SU-DHL-6 (cell line): ENCODE measurements around the gene ZDHHC7.

ENCODE experiments used
- H2AFZ ChIP-seq: fragments of 200-600 bp; sonication (generic); 2 replicates; pipeline ENCODE4 v1.6.1; 2014; ENCODE audit warnings: low read depth, mild to moderate bottlenecking, moderate library complexity, mixed read lengths, antibody characterized with exemption, low read length; ENCODE audit not compliant: severe bottlenecking
- H3F3A ChIP-seq: fragments of 200-600 bp; shearing (Covaris generic); 2 replicates; pipeline ENCODE4 v1.6.0; 2016; ENCODE audit warnings: antibody characterized with exemption, mild to moderate bottlenecking; ENCODE audit not compliant: insufficient read depth
- H3K27ac ChIP-seq: fragments of 200-600 bp; sonication (generic); 2 replicates; pipeline ENCODE4 v1.5.1; 2016; ENCODE audit warnings: low read depth, mild to moderate bottlenecking, low read length, moderate library complexity, mixed read lengths
- H3K27me3 ChIP-seq: fragments of 200-600 bp; sonication (generic), shearing (Covaris generic); 2 replicates; pipeline ENCODE4 v1.6.0; 2014; ENCODE audit warnings: mild to moderate bottlenecking, low read length
- H3K36me3 ChIP-seq: fragments of 200-600 bp; sonication (generic); 2 replicates; pipeline ENCODE4 v1.6.1; 2014; ENCODE audit warnings: mild to moderate bottlenecking, low read length, mixed read lengths
- H3K4me2 ChIP-seq: fragments of 300-600, 200-600 bp; shearing (Covaris generic), sonication (generic); 2 replicates; pipeline ENCODE4 v1.6.0; 2014; ENCODE audit warnings: low read length, low read depth, mild to moderate bottlenecking; ENCODE audit not compliant: poor library complexity, severe bottlenecking
- H3K4me3 ChIP-seq: fragments of 200-600 bp; sonication (generic); 2 replicates; pipeline ENCODE4 v1.5.1; 2014; ENCODE audit warnings: antibody characterized with exemption, low read length, mild to moderate bottlenecking, mixed read lengths; ENCODE audit not compliant: insufficient read depth, poor library complexity, severe bottlenecking
- H3K79me2 ChIP-seq: fragments of 200-600 bp; sonication (generic); 2 replicates; pipeline ENCODE4 v1.6.1; 2014; ENCODE audit warnings: mild to moderate bottlenecking, low read length, moderate library complexity; ENCODE audit not compliant: insufficient read depth
- H3K9ac ChIP-seq: fragments of 200-600 bp; sonication (generic); 2 replicates; pipeline ENCODE4 v1.7.0; 2014; ENCODE audit warnings: mild to moderate bottlenecking, low read length
- H3K9me2 ChIP-seq: fragments of 200-600 bp; sonication (generic); replicated peaks from 2 replicates; pipeline ENCODE4 v1.6.1; 2014; ENCODE audit warnings: low read length; ENCODE audit not compliant: insufficient read depth
- H3K9me3 ChIP-seq: fragments of 200-600 bp; sonication (generic); 2 replicates; pipeline ENCODE4 v1.6.1; 2014; ENCODE audit warnings: low read length, mixed read lengths; ENCODE audit not compliant: insufficient read depth
- H4K20me1 ChIP-seq: fragments of 200-600 bp; sonication (generic); 2 replicates; pipeline ENCODE4 v1.6.1; 2014; ENCODE audit warnings: low read depth, mild to moderate bottlenecking, antibody characterized with exemption, low read length, moderate library complexity, mixed read lengths
- CTCF ChIP-seq: fragments of 200-600 bp; sonication (generic); IDR thresholded peaks from one replicate; pipeline ENCODE4 v1.5.1; 2017; ENCODE audit warnings: antibody characterized with exemption, mild to moderate bottlenecking, low read length, moderate library complexity; ENCODE audit not compliant: insufficient read depth, poor library complexity, severe bottlenecking
- EZH2phosphoT487 ChIP-seq: fragments of 200-600 bp; sonication (generic), shearing (Covaris generic); conservative IDR thresholded peaks from 2 replicates; pipeline ENCODE4 v1.6.1; 2018; ENCODE audit warnings: mild to moderate bottlenecking, antibody characterized with exemption, low read length, moderate library complexity, mixed read lengths

Gene ZDHHC7

DNA sequence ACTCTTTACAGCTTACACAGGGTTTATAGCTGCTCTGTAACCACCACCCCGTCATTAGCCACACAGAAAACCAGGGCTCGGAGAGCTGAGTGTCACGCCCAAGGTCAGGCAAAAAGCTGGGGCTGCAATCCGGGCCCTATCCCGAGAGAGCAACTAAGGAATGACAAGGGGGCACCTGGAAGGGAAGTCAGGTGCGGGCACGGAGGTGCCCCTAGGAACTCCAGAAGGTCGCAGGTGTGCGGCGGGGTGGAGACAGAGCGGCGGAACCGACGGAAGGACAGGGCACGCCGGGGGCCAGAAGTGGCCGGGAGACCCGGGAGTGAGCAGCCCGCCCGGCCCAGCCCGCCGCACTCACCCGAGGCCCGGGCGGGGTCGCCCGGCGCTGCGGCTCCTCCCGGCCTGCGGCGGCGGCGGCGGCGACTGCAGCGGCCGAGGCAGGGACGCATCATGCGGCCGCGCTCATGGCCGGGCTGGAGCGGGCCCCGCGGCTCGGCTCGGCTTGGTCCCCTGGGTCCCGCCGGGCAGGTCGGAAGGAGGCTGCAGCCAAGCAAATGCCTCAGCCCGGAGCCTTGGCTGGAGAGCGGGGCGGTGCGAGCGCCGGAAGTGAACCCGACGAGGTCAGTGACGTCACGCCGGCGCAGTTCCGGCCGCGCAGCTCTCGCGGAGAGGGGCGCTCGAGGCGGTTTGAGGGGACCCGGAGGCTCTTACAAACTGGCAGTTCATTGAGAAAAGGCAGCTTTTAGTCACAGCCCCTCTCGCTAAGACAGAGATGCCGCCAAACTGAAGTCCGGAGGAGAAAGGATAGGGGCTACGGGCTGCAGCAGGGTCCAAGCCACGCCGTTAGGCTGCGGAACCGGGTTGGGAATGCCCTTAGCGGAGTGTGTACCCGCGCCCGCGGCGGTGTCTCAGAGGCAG is at the start of gene ZDHHC7:
Gene ZDHHC7 (minus strand): TSS at position 605 of the 915 bp plus-strand sequence. CDS start 20,917 bp downstream, outside the sequence.
- Histone ChIP-seq H3K36me3 (no peaks in the 10 kb centered on the region), H3K27ac (peak within 1 kb of the TSS; percentile 64), H3K9me3 (no peaks in the 10 kb centered on the region), H2AFZ (peak within 1 kb of the TSS; percentile 84), H3K4me2 (peak within 1 kb of the TSS; percentile 81), H3K9me2 (no peaks in the 10 kb centered on the region), H3F3A (no peaks in the 10 kb centered on the region), H3K79me2 (peaks cover 43% of the 10 kb centered on the region), H3K9ac (peak within 1 kb of the TSS; percentile 83), H3K4me3 (peak within 1 kb of the TSS; percentile 85), H3K27me3 (no peaks in the 10 kb centered on the region), H4K20me1 (no peaks in the 10 kb centered on the region)
- TF ChIP-seq EZH2phosphoT487 (no peak), CTCF (no peak)

GRCh38 chr16:85058909-85059308 is 47.6 kb upstream of the ZDHHC7 start:
- no peak overlapping the region for H3K27ac ChIP-seq
- no peaks in the 10 kb centered on the region for H4K20me1 ChIP-seq
- H3K27me3 ChIP-seq: no peaks in the 10 kb centered on the region
- no peak overlapping the region for H2AFZ ChIP-seq
- H3K4me2 ChIP-seq: no peak overlapping the region
- H3K9me3 ChIP-seq: no peaks in the 10 kb centered on the region
- TF ChIP-seq CTCF (no peak), EZH2phosphoT487 (no peak)
- H3K36me3 ChIP-seq: no peaks in the 10 kb centered on the region
- H3K9ac ChIP-seq: no peak overlapping the region
- no peaks in the 10 kb centered on the region for H3F3A ChIP-seq
- H3K9me2 ChIP-seq: no peaks in the 10 kb centered on the region
- no peaks in the 10 kb centered on the region for H3K79me2 ChIP-seq
- H3K4me3 ChIP-seq: no peak overlapping the region

- no peaks in the 10 kb centered on the region for H3K9me2 ChIP-seq
- no peaks in the 10 kb centered on the region for H3K79me2 ChIP-seq
- no peaks in the 10 kb centered on the region for H3K27me3 ChIP-seq
- H3K4me3 ChIP-seq: no peak overlapping the region
- no peaks in the 10 kb centered on the region for H3K9me3 ChIP-seq
- H2AFZ ChIP-seq: no peak overlapping the region
- no peaks in the 10 kb centered on the region for H3K36me3 ChIP-seq
- no peak overlapping the region for H3K4me2 ChIP-seq
- no peak overlapping the region for H3K9ac ChIP-seq
- H4K20me1 ChIP-seq: no peaks in the 10 kb centered on the region
- H3K27ac ChIP-seq: no peak overlapping the region
- H3F3A ChIP-seq: no peaks in the 10 kb centered on the region
- TF ChIP-seq CTCF (no peak), EZH2phosphoT487 (no peak)
Observed at GRCh38 chr16:85057948-85058347, 46.6 kb upstream of the ZDHHC7 start.
